Subcutaneous abdominal adipose tissue (tissue), 5 donors: Measurements from ENCODE around the gene MAGEB4.

ENCODE experiments used
- H3K27ac ChIP-seq: one replicate; pipeline ENCODE4 v1.7.0; 2013; ENCODE audit warnings: low read depth, mild to moderate bottlenecking, inconsistent platforms, low read length, moderate library complexity
- H3K27me3 ChIP-seq, 5 donors: one replicate each; pipeline ENCODE4 v1.7.0; 2013; ENCODE audit warnings: low read length in 5 of 5, inconsistent platforms in 1 of 5; ENCODE audit not compliant: control insufficient read depth in 5 of 5, insufficient read depth in 4 of 5
- H3K36me3 ChIP-seq, 5 donors: one replicate each; pipeline ENCODE4 v1.7.0; 2013; ENCODE audit warnings: low read length in 5 of 5; ENCODE audit not compliant: control insufficient read depth in 5 of 5, insufficient read depth in 5 of 5
- H3K4me1 ChIP-seq, 5 donors: one replicate each; pipeline ENCODE4 v1.7.0; 2013; ENCODE audit warnings: low read length in 5 of 5, mild to moderate bottlenecking in 3 of 5, moderate library complexity in 1 of 5; ENCODE audit not compliant: control insufficient read depth in 5 of 5, insufficient read depth in 5 of 5
- H3K4me3 ChIP-seq, 5 donors: one replicate each; pipeline ENCODE4 v1.7.0; 2013; ENCODE audit warnings: low read length in 5 of 5, low read depth in 1 of 5
- H3K9ac ChIP-seq, 5 donors: one replicate each; pipeline ENCODE4 v1.7.0; 2013; ENCODE audit warnings: low read length in 5 of 5, mild to moderate bottlenecking in 4 of 5, moderate library complexity in 3 of 5
- H3K9me3 ChIP-seq, 5 donors: one replicate each; pipeline ENCODE4 v1.7.0; 2013; ENCODE audit warnings: low read length in 5 of 5; ENCODE audit not compliant: control insufficient read depth in 5 of 5
- donor health status: healthy.
- donor health status: healthy.
- donor health status: healthy.
- donor health status: healthy.
- donor health status: healthy.

The MAGEB4 gene

GRCh38 chrX:30280428-30280827 lies 38.6 kb downstream of the MAGEB4 start:
- peaks cover 0 to 4% (median 0%) of the 10 kb centered on the region in 5 donors for H3K4me1 ChIP-seq
- no peaks in the 10 kb centered on the region for H3K36me3 ChIP-seq
- H3K4me3 ChIP-seq: no peak overlapping the region
- H3K27me3 ChIP-seq: no peaks in the 10 kb centered on the region
- no peak overlapping the region for H3K27ac ChIP-seq
- H3K9me3 ChIP-seq: no peaks in the 10 kb centered on the region
- H3K9ac ChIP-seq: no peak overlapping the region

DNA sequence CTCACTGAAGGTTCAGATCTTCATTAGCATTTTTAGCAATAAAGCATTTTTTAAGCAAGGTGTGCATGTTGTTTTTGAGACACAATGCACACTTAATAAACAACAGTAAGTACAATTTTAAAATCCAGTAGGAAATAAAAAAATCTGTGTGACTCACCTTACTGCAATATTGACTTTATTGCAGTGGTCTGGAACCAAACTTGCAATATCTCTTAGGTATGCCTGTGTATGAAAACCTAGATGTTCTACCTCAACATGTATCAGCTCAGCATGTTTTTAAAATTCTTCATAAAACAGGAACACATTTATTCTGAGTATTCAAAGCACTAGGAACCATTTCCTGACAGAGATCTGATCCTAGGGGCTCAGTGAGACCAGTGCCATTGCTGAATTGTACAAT lies 40.7 kb downstream of the MAGEB4 start:
- Histone ChIP-seq H3K9ac (no peak overlapping the region), H3K27ac (no peak overlapping the region), H3K4me1 (peaks cover 0 to 4% (median 0%) of the 10 kb centered on the region in 5 donors), H3K9me3 (no peaks in the 10 kb centered on the region), H3K36me3 (no peaks in the 10 kb centered on the region), H3K4me3 (no peak overlapping the region), H3K27me3 (no peaks in the 10 kb centered on the region)

DNA sequence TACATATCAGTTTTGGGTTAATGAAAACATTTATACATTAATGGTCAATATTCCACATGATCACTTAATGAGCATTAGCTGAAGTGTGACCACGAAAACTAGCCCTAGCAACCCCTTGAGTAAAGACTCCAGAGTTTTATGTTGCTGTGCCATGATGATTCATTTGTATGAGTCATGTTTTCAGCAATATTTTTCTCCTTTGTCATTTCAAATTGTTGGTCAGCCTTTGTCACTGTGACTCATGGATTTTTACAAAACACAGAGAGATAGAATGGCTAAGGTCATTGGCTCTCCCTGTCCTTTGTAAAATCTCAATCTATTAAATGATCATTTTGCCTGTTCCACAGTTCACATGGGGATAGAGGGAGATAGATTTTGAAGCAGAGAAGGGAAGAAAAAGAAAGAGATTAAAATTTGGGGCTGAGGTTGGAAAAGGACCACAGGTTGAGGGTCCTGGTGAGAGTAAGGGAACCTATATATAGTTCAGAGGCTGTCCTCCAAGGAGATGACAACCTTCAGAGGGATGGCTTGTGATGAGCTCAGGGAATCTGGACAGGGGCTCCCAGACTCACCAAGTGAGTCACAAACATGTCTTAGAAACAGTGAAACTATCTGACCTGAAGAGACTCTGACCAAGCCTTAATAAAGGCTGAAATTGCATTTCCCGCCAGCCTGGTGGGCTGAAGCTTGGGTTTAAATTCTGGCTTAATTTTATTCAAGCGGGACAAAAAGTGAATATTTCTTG lies 41.8 kb downstream of the MAGEB4 start:
- Histone ChIP-seq H3K36me3 (no peaks in the 10 kb centered on the region), H3K4me1 (no peaks in the 10 kb centered on the region), H3K9me3 (no peaks in the 10 kb centered on the region), H3K27ac (no peak overlapping the region), H3K4me3 (no peak overlapping the region), H3K9ac (no peak overlapping the region), H3K27me3 (no peaks in the 10 kb centered on the region)
